SK-N-SH treated with all-trans-retinoic acid at 6 μM for 48 hours (cell line): Measurements from ENCODE around the gene TIMM13.
A peak's percentile ranks its signal among the peaks of the same experiment; 100 is the strongest.
"Not testable (repeated sequence)": the region's sequence is repeated elsewhere in the genome, so short reads cannot be mapped to it uniquely, and the experiment has no call there.

ENCODE experiments used
- ATAC-seq: fragments of 200-7000 bp; cut with Tn5 transposase; 3 replicates; pipeline ENCODE4 v1.9.1; 2020; ENCODE audit warnings: mild to moderate bottlenecking, moderate library complexity
- ARNTL ChIP-seq: fragments of 450-650 bp; formaldehyde crosslinking; IDR thresholded peaks from 2 replicates; pipeline ENCODE4 v1.5.0; 2020; ENCODE audit warnings: low read depth, mild to moderate bottlenecking, moderate library complexity, borderline replicate concordance
- CREB5 ChIP-seq: fragments of 250-450 bp; sonication (Bioruptor Pico); IDR thresholded peaks from 2 replicates; pipeline ENCODE4 v1.5.1; 2020; ENCODE audit warnings: low read depth, mild to moderate bottlenecking, moderate library complexity
- CSRNP3 ChIP-seq: fragments of 250-450 bp; sonication (Bioruptor Pico); IDR thresholded peaks from 2 replicates; pipeline ENCODE4 v1.5.1; 2021; ENCODE audit warnings: mild to moderate bottlenecking, moderate library complexity
- GLIS3 ChIP-seq: fragments of 250-450 bp; sonication (Bioruptor Pico); IDR thresholded peaks from 2 replicates; pipeline ENCODE4 v1.5.0; 2020; ENCODE audit warnings: mild to moderate bottlenecking, moderate library complexity
- ISL1 ChIP-seq: fragments of 250-450 bp; sonication (Bioruptor Pico); IDR thresholded peaks from 2 replicates; pipeline ENCODE4 v2.1.2; 2022; ENCODE audit warnings: mild to moderate bottlenecking, moderate library complexity
- OSR1 ChIP-seq: fragments of 250-450 bp; sonication (Bioruptor Pico); IDR thresholded peaks from 2 replicates; pipeline ENCODE4 v1.8.0; 2022; ENCODE audit warnings: moderate library complexity, mild to moderate bottlenecking, inconsistent platforms
- PPARA ChIP-seq: fragments of 250-450 bp; sonication (Bioruptor Pico); IDR thresholded peaks from 2 replicates; pipeline ENCODE4 v1.5.0; 2020; ENCODE audit warnings: mild to moderate bottlenecking, borderline replicate concordance
- RARB ChIP-seq: fragments of 250-450 bp; sonication (Bioruptor Pico); IDR thresholded peaks from 2 replicates; pipeline ENCODE4 v1.8.0; 2021; ENCODE audit warnings: mild to moderate bottlenecking, moderate library complexity
- TCF4 ChIP-seq: fragments of 250-450 bp; sonication (Bioruptor Pico); IDR thresholded peaks from 2 replicates; pipeline ENCODE4 v1.8.0; 2021; ENCODE audit warnings: mild to moderate bottlenecking, moderate library complexity, borderline replicate concordance
- ZC3H10 ChIP-seq: fragments of 250-450 bp; sonication (Bioruptor Pico); IDR thresholded peaks from 2 replicates; pipeline ENCODE4 v1.5.1; 2021; ENCODE audit warnings: mild to moderate bottlenecking, moderate library complexity
- ZFP3 ChIP-seq: fragments of 250-450 bp; sonication (Bioruptor Pico); IDR thresholded peaks from 2 replicates; pipeline ENCODE4 v1.5.0; 2020; ENCODE audit warnings: mild to moderate bottlenecking, moderate library complexity
- ZNF565 ChIP-seq: fragments of 450-650 bp; formaldehyde crosslinking; conservative IDR thresholded peaks from 2 replicates; pipeline ENCODE4 v1.5.0; 2020; ENCODE audit warnings: low read depth, mild to moderate bottlenecking, moderate library complexity
- ZNF70 ChIP-seq: fragments of 450-650 bp; formaldehyde crosslinking; IDR thresholded peaks from 2 replicates; pipeline ENCODE4 v1.5.0; 2020; ENCODE audit warnings: mild to moderate bottlenecking, moderate library complexity
- ZNF8 ChIP-seq: fragments of 450-650 bp; formaldehyde crosslinking; IDR thresholded peaks from 2 replicates; pipeline ENCODE4 v1.5.0; 2020; ENCODE audit warnings: mild to moderate bottlenecking, moderate library complexity
- TF ChIP-seq, protein P1 (sequence below): fragments of 250-450 bp; sonication (Bioruptor Pico); IDR thresholded peaks from 2 replicates; pipeline ENCODE4 v1.5.0; 2020; ENCODE audit warnings: mild to moderate bottlenecking, moderate library complexity
- TF ChIP-seq, protein P2 (sequence below): fragments of 250-450 bp; sonication (Bioruptor Pico); IDR thresholded peaks from 2 replicates; pipeline ENCODE4 v1.8.0; 2020; ENCODE audit warnings: mild to moderate bottlenecking, moderate library complexity, borderline replicate concordance

Gene TIMM13

DNA sequence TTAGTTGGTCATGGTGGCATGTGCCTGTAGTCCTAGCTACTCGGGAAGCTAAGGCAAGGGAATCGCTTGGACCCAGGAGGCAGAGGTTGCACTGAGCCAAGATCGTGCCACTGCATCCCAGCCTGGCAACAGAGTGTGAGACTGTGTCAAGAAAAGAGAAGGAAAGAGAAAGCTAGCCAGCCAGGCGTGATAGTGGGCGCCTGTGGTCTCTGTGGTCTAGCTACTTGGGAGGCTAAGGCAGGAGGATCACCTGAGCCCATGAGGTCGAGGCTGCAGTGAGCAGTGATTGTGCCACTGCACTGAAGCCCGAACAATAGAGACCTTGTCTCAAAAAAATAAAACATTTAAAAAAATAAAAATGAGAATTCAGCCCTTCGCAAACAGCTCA lies 33.3 kb downstream of the TIMM13 start (continued):
- TF ChIP-seq ARNTL (no peak), ZNF8 (CRISPR knock-in tag) (no peak), TCF4 (CRISPR knock-in tag) (no peak), CSRNP3 (CRISPR knock-in tag) (no peak), ISL1 (CRISPR knock-in tag) (no peak), ZNF565 (CRISPR knock-in tag) (no peak)

DNA sequence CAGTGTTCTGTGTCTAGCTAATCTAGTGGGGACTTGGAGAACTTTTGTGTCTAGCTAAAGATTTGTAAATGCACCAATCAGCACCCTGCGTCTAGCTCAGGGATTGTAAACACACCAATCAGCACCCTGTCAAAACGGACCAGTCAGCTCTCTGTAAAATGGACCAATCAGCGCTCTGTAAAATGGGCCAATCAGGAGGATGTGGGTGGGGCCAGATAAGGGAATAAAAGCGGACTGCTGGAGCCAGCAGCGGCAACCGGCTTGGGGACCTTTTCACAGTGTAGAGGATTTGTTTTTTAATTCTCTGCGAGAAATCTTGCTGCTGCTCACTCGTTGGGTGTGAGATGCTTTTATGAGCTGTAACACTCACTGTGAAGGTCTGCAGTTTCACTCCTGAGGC lies 34.5 kb downstream of the TIMM13 start:
- not testable (repeated sequence) for ATAC-seq

GRCh38 chr19:2392366-2392765 lies 35.0 kb downstream of the TIMM13 start:
- no peak for TF ChIP-seq ZNF70 (CRISPR knock-in tag)
- no peak for TF ChIP-seq ZC3H10 (CRISPR knock-in tag)
- no peak for ATAC-seq

DNA sequence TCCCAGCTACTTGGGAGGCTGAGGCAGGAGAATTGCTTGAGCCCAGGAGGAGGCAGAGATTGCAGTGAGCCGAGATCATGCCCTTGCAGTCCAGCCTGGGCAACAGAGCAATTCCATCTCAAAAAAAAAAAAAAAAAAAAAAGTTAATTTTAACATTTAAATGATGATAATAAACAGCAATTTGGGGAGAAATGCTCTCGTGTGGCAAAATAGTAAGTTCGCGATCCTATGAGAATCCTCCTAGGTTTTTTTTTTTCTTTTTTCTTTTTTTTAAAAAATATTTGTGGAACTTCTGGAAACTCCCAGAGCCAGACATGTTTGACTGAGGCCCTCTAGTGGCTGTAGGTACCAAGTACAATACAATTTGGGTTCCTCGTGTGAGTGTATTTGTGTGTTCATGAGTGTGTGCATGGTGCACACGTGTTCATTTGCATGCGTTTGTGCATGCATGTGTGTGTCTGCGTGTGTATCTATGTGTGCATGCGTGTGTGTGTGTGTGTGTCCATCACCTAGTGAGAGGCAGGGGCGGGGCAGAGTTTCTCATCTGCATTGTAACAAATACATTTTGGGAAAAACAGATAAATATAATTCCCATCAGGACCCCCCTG lies 36.2 kb downstream of the TIMM13 start:
- TF ChIP-seq ISL1 (CRISPR knock-in tag) = no peak
- TF ChIP-seq, protein P1, sequence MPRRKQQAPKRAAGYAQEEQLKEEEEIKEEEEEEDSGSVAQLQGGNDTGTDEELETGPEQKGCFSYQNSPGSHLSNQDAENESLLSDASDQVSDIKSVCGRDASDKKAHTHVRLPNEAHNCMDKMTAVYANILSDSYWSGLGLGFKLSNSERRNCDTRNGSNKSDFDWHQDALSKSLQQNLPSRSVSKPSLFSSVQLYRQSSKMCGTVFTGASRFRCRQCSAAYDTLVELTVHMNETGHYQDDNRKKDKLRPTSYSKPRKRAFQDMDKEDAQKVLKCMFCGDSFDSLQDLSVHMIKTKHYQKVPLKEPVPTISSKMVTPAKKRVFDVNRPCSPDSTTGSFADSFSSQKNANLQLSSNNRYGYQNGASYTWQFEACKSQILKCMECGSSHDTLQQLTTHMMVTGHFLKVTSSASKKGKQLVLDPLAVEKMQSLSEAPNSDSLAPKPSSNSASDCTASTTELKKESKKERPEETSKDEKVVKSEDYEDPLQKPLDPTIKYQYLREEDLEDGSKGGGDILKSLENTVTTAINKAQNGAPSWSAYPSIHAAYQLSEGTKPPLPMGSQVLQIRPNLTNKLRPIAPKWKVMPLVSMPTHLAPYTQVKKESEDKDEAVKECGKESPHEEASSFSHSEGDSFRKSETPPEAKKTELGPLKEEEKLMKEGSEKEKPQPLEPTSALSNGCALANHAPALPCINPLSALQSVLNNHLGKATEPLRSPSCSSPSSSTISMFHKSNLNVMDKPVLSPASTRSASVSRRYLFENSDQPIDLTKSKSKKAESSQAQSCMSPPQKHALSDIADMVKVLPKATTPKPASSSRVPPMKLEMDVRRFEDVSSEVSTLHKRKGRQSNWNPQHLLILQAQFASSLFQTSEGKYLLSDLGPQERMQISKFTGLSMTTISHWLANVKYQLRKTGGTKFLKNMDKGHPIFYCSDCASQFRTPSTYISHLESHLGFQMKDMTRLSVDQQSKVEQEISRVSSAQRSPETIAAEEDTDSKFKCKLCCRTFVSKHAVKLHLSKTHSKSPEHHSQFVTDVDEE (CRISPR knock-in tag) = no peak
- no peak for TF ChIP-seq OSR1 (CRISPR knock-in tag)
- no peak for TF ChIP-seq ZNF565 (CRISPR knock-in tag)
- peak; percentile 73 for ATAC-seq

DNA sequence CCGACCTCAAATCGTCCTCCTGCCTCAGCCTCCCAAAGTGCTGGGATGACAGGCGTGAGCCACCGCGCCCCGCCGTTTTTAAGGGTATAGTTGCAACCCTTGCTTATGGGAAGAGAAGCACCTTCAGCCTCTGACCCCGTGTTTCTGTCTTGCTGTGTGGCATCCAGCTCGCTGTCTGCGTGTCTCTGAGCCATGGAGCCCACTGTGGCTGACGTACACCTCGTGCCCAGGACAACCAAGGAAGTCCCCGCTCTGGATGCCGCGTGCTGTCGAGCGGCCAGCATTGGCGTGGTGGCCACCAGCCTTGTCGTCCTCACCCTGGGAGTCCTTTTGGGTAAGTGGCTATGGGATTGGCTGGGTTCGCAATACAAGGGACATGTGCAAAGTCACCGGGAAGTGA lies 37.8 kb downstream of the TIMM13 start:
- no peak for ATAC-seq
- TF ChIP-seq ZFP3 (no peak), CREB5 (CRISPR knock-in tag) (no peak), GLIS3 (no peak), ZC3H10 (CRISPR knock-in tag) (no peak)

DNA sequence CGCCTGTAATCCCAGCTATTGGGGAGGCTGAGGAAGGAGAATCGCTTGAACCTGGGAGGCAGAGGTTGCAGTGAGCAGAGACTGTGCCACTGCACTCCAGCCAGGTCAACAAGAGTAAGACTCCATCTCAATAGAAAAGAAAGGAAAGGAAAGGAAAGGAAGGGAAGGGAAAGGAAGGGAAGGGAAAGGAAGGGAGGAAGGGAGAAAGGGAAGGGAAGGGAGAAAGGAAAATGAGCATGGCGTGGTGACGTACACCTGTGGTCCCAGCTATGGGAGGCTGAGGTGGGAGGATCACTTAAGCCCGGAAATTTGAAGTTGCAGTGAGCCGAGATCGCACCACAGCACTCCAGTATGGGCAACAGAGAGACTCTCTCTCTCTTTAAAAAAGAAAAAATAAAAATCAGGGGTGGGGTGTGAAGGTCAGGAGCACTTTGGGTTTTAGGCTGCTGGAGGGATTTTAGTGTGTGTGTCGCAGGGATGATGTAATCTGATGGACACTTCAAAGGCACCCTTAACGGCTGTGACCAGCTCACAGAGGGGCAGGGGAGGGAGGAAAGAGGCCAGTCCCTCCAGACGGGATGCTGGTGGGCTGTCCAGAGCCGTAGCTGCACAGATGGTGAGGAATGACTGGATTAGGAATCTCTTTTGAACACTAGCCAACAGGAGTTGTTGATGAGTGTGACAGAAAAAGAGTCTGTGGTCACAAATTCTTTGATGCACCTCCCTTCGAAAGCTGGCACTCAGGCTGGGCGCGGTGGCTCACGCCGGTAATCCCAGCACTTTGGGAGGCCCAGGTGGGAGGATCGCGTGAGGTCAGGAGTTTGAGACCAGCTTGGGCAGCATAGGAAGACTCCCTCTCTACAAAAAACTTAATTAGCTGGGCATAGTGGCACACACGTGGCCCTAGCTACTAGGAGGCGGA lies 39.8 kb downstream of the TIMM13 start:
- no peak for ATAC-seq
- TF ChIP-seq ISL1 (CRISPR knock-in tag) (no peak), ZNF8 (CRISPR knock-in tag) (no peak), OSR1 (CRISPR knock-in tag) (no peak), TCF4 (CRISPR knock-in tag) (no peak), RARB (CRISPR knock-in tag) (no peak), GLIS3 (no peak), CREB5 (CRISPR knock-in tag) (no peak), ZNF70 (CRISPR knock-in tag) (no peak), PPARA (no peak), CSRNP3 (CRISPR knock-in tag) (no peak)
- TF ChIP-seq, protein P1 (CRISPR knock-in tag) = no peak
- TF ChIP-seq, protein P2, sequence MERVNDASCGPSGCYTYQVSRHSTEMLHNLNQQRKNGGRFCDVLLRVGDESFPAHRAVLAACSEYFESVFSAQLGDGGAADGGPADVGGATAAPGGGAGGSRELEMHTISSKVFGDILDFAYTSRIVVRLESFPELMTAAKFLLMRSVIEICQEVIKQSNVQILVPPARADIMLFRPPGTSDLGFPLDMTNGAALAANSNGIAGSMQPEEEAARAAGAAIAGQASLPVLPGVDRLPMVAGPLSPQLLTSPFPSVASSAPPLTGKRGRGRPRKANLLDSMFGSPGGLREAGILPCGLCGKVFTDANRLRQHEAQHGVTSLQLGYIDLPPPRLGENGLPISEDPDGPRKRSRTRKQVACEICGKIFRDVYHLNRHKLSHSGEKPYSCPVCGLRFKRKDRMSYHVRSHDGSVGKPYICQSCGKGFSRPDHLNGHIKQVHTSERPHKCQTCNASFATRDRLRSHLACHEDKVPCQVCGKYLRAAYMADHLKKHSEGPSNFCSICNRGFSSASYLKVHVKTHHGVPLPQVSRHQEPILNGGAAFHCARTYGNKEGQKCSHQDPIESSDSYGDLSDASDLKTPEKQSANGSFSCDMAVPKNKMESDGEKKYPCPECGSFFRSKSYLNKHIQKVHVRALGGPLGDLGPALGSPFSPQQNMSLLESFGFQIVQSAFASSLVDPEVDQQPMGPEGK (CRISPR knock-in tag) = no peak
